Inferior parietal cortex (tissue), 1 donor: ENCODE data around the gene SERINC5.
"Not testable (repeated sequence)": the region's sequence is repeated elsewhere in the genome, so short reads cannot be mapped to it uniquely, and the experiment has no call there.

Experiments
- DNase-seq: peaks from one replicate; pipeline ENCODE4 v3.0.0-alpha.2; 2016; ENCODE audit errors: extremely low spot score

The SERINC5 gene

DNA sequence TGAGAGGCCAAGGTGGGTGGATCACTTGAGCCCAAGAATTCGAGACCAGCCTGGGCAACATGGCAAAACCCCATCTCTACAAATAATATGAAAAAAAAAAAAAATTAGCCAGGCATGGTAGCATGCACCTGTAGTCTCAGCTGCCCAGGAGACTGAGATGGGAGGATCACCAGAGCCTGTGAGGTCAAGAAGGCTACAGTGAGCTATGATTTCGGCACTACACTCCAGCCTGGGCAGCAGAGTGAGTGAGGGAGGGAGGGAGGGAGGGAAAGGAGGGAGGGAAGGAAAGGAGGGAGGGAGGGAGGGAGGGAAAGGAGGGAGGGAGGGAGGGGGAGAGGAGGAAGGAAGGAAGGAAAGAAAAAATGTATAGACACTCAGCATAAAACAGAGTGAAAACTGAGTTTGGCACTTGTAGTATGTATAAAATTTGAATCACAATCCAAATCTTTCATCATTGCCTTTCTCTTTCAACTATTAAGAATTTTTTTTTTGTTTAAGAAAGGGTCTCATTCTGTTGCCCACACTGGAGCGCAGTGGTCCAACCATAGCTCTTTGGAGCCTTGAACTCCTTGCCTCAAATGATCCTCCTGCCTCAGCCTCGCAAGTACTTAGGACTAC, 27.8 kb downstream of the SERINC5 start:
- DNase-seq: no peak

DNA sequence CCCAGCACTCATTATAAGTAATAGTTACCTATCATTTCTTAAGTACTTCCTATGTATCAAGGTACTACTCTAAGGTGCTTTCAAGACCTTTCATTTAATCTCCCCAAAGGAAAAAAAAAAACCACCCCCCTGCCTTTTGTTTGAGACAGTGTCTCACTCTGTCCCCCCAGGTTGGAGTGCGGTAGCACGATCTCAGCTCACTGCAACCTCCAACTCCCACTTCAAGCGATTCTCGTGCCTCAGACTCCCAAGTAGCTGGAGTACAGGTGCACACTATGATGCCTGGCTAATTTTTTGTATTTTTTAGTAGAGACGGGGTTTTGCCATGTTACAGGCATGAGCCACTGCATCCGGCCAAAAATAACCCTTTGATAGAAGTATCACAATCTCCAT, 29.9 kb downstream of the SERINC5 start:
- no peak for DNase-seq

DNA sequence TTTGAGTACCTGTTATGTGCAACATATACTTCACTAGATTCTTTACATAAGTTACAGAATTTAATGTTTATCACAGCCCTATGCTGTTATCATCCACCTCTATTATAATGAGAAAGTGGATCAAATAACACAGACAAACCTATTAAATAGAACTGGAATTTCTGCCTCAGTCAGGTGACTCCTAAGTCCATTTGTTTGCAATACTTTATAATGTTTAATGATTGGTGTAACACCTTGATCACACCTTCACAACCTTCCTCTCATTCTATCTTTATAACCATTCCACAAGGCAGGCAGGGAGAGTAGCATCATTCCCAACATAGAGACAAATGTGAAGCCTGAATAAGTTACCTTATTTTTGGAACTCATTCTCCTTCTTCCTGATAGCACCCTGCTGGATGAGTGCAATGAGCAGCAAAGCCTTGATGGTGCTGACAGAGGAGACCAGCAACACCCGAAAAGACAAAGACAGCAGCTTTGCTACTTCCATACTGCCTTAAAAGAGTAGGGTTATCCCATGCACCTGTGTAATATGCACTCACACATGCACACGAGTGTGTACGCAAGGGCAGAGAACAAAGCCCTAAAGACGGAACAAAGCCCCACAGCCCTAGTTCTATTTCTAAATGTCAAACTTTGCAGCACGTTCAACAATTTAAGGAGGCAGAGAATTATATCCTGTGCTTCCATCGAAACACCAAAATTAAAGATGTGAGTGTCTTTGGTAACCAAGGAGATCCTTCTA, 30.5 kb downstream of the SERINC5 start:
- DNase-seq: no peak

DNA sequence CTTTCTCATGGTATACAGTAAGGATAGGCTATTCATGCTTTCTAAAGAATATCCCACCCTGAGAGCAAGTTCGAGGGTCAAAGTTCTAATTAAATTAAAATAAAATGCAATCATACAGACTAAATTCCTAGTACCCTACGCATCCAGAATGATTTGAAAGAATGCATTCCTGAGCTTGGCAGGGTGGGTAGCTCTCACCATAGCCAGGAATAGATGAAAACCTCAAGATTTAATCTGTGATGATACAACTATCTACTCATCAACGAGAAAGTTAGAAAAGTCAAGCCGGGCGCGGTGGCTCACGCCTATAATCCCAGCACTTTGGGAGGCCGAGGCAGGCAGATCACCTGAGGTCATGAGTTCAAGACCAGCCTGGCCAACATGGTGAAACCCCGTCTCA, 32.3 kb downstream of the SERINC5 start:
- no peak for DNase-seq

DNA sequence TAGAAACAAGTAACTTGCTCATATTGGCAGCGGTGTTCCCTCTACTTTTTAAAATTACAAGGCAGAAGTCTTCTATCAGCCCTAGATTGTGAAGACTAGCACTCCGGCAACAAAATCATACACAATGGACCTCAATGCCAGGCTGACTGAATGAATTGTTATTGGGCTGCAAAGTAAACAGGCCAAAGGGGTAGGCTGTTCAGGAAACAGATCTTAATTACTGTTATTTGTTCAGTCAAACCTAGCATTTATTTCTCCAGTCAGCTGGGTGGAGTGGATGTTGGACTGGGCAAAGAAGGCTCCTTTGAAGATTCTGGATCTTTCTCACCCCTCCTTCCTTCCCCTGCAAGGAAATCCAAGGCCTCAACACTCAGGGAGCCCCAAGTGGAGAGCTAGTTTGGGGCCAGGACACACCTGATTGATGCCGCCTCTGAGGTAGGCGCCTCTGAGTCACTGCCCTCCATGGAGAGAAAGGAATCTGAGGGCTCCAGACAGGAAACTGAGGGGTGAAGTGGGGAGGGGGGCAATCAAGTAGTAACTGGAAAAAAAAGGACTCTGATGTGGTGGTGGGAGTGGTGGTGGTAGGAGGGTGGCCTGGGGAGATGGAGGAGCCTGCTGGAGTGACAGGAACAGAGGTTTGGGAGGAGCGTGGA, 35.5 kb downstream of the SERINC5 start:
- no peak for DNase-seq

DNA sequence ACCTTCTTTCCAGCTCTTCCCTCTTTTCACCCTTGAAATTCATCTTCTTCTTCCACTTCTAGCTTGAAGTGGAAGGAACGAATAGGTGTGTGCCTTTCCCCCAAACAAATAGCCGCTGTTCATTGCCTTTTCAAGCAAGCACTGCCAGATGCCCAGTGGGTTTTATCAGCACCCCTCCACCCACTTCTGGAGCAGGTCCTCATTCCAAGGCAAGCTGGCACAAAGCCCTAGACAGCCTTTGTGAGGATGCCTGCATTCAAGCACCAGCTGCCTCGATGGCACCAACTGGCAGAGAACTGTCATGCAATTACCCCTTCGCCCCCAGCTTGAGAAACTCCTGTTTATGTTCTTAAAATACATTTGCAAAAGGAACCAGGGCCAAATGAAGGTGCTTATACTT, 36.5 kb downstream of the SERINC5 start:
- DNase-seq: no peak

DNA sequence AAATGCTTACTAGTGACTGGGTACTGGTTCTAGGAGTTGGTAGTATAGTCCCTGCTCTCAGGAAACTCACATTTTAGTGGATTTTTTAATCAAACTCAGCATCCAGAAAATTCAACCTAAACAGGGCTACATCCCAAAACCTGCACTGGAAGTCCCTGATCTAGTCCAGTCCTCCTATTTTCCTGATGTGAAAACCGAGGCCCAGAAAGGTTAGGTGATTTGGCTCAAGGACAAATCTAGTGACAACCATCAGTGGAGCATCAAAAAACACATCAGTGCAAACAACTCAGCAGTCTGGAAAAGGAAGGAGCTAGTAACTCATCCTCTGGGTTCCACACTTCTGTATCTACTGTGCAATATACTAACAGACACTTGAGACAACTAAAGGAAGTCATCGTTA, 38.2 kb downstream of the SERINC5 start:
- DNase-seq: no peak

DNA sequence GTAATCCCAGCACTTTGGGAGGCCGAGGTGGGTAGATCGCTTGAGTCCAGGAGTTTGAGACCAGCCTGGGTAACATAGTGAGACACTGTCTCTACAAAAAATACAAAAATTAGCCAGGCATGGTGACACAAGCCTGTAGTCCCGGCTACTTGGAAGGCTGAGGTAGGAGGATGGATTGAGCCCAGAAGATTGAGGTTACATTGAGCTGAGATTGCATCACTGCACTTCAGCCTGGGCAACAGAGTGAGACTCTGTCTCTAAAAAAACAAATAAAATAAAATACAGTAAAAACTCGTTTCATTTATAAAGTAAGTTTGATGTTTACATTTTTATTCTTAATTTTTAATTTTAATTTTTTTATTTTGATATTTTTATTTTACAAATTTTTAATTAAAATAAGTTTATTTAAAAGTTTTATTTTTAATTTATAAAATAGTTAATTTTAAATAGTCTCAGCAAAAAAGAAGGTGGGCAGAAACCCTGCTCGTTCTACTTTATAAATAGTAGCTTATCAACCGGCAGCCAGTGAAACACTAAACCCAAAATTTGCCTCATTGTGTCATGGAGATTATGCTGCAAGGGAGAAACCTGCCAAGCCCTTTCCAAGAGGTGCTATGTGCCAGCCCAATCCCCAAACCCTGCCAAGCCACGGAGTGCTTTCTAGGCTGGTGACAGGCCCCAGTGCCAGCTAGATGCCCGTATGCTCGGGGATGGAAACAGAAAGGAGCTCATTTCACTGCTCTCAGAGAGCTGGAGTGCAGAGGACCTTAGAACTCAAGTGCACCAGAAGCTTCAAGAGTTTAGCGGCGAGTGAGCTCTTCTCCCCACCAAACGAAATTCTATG, 38.9 kb downstream of the SERINC5 start:
- DNase-seq: peak; percentile 79

DNA sequence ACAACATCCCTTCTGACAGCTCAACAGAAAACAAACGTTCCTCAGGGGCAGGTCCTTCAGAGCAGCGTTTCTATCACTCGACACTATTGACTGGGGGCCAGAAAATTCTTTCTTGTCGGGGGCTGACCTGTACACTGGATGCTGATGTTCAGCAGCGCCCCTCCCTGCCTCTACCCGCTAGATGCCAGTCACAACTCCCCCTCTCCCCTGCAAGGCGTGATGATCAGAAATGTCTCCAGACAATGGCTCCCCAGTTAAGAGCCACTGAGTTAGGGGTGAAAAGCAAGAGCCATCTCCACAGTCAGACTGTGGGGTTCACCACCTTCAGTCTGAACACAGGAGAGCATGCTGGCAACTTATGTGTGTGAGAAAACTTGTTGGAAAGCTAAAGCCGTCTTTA, 39.8 kb downstream of the SERINC5 start:
- no peak for DNase-seq

DNA sequence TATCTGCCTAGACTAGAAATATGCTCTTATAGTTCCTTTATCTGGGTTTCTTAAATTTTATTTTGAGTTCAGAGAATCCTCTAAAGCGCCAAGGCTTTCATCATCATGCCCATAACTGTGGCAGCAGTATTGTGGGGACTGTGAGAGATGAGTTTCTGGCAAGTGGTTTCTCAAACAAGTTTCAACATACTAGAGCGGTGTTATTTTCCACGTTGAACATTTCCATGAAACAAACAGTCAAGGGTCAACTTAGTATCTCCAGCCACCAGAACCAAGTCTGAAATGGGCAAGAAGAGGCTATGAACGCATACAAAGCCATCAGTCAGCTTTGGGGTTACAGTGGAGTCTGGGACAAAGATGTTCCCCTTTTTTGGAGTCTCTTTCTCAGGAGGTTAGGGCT, 40.3 kb downstream of the SERINC5 start:
- no peak for DNase-seq

DNA sequence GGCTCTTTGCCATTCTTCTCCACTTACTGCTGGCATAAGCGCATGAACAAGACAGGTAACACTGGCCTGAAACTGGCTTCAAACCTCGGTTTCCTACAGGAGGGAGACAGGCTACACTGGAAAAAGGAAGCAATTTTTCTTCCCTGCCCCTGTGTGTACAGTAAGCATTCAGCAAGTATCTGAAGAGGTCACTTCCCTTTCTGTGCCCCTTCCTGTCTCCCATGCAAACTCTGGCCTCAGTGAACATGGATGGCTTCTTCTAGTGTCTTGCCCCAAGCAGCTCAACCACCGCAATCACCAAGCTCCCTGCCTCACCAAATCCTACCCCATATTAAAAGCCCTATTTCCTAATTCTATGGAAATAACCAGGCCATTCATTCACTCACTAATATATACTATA, 42.4 kb downstream of the SERINC5 start:
- no peak for DNase-seq

DNA sequence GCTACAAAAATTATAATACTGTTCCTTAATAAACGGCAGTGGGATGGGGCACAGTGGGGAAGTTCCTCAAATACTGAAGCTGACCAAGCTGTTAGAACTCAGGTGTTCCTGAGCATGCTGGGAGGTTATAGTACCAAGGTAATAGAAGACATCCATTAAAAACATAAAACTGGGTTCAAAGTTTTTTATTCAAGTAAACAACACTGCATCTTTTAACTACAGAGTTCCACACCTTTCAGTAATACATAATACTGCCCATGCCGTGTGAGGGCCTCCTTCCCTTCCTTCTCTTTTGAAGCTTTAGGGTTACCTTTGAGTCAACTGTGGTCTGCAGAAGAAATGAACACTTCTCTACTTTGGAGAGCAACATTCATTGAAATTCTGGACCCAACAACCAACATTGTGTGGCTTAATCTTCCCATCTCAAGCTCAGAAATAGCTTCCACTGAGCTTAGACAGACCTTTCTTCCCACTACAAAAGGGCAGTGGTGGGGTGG, 43.6 kb downstream of the SERINC5 start:
- DNase-seq: no peak

DNA sequence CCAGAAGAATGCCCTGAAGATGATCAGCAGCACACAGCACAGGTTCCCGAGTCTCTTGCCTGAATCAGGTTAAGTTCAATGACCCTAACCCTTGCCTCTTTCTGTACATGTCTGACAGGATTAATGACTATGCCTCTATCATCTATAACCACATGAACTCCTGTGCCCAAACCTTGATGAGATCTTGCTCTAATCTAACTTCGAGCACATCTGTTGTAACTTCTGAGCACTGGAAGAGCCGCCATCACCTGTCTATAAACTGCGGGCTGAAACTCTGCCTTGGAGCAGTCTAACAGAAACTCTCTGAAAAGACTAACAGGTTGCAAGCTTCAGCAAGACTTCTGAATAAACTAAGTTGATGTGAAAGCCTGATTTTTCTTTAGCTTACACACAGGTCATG, 44.5 kb downstream of the SERINC5 start:
- no peak for DNase-seq

DNA sequence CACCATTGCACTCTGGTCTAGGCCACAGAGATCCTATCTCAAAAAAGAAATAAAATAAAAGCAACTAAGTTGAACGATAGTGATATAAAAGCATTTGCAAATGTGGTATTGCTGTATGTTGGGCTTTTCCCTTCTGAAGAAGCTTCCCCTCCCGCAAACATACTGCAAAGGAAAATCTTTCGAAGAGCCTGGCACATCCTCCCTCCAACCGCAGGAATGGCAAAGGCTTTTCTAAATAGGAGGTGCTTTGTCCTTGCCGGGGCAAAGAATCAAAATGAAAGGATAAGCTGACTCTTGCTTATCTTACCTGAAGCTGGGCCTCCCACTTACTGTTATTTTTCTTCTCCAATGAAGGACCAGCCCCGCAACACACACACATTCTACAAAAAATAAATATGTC, 45.8 kb downstream of the SERINC5 start:
- DNase-seq: no peak

DNA sequence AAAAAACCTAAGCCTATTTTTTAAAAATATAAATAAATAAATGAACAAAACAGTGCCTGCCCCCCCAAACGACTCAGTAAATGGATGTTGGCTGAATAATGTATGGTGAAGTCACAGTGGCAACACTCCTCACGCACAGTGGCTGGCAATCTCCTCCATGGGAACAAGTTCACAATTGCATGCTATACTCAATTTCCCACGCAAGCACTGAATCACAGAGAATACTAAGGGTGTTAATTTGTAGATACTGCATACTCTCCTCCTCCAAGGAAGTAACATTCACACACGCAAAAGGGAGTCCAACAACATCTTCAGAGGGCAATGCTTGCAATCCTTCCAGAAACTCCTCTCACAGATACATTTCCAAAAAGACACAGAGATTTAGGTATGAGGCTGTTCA, 47.5 kb downstream of the SERINC5 start:
- DNase-seq: no peak

DNA sequence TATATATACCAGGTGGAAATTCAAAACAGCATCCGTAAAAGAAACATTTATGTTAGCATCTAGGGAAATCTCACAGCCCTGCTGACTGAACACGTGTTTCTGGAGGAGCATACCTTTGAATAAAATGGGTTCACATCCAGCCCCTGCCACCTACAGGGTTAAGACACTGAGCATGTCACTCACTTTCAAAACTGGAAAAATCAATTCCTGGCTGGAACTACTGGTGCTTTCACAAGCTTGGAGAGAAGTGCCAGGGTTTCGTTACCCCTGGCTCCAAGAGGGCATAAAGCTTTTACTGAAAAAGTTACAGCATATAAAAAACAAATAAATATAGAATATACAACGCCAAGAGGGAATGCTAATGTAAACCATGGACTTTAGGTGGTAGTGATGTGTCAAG, 48.0 kb downstream of the SERINC5 start:
- DNase-seq: no peak

DNA sequence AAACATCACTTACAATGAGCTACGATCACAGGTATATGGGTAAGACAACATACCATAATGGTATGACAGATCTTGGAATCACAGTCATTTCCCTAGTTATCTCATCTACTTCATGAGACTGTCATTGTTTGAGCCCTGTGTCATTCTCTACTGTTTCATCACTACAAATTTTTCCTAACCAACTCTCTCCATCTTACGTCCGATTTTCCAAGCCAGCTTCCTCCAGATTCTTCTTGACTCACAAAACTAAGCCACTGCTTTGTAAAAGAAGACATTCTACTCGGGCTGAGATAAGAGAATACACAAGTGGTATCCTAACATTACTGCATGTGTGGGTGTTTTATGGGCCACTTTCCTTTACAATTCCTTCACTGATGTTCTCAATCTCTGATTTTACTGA, 49.6 kb downstream of the SERINC5 start:
- DNase-seq: no peak

DNA sequence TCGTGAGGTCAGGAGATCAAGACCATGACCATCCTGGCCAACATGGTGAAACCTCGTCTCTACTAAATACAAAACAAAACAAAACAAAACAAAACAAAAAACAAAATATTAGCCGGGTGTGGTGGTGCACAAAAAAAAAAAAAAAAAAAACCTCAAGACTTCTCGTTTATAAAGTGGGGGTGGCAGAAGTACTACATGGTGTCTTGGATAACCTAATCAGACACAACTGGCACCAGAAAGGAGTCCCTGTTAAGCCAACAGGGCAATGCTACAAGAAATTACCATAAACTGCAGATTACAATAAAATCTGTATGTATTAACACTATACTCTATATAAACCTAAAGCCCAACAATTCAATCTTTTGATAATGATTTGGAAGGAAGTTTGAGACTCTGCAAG, 50.0 kb downstream of the SERINC5 start:
- no peak for DNase-seq

DNA sequence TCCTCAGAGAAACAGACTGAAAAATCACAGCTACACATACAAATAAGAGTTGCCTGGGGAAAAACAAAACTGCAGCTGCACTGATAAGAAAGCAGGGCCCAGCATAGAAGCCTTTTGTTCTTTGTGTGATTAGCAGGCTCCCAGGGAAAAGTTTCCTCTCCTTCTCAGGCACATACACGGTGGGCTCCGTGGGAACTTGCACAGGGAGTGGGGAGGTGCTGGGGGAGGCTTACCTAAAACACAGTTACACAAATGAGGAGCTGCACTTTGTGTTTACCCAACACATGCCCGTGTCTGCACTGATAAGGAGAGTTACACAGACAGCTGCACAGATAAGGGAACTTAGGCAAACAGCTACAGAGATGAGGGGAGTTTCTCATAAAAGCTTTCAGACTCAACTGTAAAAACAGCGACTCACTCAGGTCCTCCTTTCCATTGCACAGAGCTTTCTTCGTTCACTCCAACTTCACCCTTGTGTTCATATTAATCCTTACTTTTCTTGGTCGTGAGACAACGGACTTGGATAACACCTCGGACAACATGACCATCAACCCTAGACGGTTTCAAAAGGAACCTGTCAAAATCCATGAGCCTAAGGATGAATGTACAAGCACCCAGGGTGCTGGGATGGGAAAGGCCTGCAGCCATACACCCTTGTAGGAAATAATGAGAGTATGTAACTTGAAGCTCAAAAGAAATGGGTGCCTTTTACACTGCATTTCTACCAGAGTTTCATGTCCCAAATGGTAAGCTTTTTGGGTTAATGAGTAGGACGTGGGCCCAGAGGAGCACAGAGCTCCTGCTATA, 50.8 kb downstream of the SERINC5 start:
- no peak for DNase-seq

DNA sequence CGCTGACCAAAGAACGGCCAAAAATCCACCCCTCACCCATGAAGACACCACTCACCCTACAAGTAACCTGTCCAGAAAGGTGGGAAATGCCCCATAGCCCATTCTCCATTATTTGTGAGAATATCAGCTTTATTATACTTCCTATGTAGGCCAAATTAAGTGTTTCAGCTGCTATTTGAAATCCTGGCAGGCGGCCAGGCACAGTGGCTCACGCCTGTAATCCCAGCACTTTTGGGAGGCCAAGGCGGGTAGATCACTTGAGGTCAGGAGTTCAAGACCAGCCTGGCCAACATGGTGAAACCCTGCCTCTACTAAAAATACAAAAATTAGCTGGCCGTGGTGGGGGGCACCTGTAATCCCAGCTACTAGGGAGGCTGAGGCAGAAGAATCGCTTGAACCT, 54.1 kb downstream of the SERINC5 start:
- DNase-seq: not testable (repeated sequence)

DNA sequence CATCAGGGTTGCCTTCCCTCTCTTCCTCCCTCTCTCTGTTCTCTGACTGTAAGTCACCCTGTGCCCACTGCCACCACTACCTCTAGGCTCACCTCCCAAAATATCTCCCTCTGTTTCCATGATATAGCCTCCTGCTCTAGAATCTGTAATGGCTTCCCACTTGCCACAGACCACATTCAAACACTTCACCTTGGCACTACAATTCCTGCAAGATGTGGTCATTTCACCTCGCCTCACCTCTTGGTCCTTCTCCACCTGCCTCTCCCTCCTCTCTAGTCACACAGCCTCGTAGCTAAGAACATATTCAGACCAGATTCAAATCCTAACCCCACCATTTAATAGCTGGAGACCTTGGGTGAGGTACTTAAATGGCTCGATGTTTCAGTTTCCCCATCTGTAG, 56.9 kb downstream of the SERINC5 start:
- DNase-seq: no peak
